Measurements from ENCODE around the gene SSBP4.
A peak's percentile ranks its signal among the peaks of the same experiment; 100 is the strongest.
"Not testable (repeated sequence)": the region's sequence is repeated elsewhere in the genome, so short reads cannot be mapped to it uniquely, and the experiment has no call there.

The SSBP4 gene

DNA sequence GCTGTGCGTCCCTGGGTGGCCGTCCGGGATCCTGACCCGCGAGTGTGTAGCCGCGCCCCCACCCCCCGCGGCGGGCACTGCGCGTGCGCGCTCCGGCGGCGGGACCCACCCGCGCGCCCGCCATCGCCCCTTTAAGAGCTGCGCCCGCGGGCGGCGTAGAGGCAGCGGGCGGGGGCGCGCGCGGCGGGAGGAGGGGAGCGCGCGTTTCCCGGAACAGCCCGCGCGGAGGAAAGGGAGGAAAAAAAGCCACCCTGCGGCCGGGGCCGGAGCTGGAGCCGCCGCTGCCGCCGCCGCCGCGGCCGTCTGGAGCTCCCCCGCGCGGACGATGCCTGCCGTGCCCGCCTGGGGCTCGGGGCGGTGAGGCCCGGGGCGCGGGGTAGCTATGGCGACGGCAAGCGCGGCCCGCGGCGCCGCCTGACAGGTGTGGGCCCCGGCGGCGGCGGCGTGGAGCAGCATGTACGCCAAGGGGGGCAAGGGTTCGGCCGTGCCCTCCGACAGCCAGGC, at the start of gene SSBP4:
Gene SSBP4 (plus strand): TSS at position 204 of the 504 bp plus-strand sequence. CDS start 251 bp downstream, at position 455.
- peak; percentile 63 for DNase-seq

DNA sequence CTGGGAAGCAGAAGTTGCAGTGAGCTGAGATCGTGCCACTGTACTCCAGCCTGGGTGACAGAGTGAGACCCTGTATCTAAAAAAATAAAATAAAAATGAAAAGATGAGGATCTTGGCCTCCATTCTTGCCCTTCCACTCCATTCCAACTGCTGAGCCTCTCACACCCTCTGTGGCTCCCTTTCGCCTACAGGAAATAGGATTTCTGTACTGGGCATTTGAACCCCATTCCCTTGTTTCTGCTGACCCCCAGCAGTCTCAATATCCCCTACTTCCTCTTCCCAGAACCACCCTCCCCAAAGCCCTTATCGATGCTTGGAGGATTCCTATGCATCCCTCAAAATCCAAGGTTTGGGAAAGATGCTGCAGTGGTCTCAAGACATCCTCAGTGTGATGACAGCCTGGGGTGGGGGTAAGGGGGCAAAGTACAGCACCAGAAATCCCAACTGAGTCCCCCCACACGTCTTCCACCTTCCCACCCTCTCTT, 45.7 kb upstream of the SSBP4 start:
- DNase-seq, result no peak

DNA sequence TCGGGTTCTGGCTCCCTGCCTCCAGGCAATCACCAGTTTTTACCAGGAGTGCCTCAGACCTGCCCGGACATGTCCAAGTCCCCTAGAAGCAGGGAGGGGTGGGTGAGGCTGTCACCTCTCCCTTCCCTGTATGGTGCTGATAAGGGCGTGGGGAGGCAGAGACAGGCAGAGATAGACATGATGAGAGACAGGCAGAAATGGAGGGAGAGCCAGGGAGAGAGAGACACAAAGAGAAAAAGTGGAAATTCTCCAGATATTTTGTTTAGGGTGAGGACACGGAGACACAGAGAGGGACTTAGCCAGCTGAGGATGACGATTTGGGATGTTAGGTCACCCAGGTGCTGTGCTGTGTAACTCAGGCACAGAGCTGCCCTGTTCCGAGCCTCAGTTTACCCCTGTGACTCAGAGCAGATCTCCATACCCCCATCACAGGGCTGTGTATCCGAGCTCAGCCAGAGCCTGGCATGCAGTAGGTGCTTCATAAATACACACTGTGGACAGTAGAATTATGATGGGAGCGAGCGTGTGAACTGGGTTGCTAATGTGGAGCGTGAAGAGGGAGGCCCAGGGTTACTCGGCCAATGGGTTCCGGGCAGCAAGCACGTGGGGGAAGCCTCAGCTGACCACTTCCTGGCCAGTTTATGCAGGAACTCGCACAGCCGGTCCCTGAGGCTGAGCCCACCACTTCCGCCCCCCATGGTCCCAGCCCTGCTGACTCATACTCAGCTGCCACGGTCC, 45.1 kb upstream of the SSBP4 start:
- DNase-seq, result peak; percentile 34

DNA sequence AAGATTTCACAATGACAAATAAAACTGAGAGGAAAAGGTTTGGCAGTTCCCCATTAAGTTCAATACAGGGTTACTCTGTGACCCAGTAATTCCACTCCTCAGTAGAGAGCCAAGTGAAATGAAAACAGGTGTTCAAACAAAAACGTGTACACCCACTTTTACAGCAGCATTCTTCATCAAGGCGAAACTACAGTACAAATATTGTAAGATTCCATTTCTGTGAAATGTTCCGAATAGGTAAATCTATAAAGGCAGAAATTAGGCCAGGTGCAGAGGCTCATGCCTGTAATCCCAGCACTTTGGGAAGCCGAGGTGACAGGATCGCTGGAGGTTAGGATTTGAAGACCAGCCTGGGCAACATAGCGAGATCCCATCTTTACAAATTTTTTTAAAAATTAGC, 42.2 kb upstream of the SSBP4 start:
- no peak for DNase-seq

DNA sequence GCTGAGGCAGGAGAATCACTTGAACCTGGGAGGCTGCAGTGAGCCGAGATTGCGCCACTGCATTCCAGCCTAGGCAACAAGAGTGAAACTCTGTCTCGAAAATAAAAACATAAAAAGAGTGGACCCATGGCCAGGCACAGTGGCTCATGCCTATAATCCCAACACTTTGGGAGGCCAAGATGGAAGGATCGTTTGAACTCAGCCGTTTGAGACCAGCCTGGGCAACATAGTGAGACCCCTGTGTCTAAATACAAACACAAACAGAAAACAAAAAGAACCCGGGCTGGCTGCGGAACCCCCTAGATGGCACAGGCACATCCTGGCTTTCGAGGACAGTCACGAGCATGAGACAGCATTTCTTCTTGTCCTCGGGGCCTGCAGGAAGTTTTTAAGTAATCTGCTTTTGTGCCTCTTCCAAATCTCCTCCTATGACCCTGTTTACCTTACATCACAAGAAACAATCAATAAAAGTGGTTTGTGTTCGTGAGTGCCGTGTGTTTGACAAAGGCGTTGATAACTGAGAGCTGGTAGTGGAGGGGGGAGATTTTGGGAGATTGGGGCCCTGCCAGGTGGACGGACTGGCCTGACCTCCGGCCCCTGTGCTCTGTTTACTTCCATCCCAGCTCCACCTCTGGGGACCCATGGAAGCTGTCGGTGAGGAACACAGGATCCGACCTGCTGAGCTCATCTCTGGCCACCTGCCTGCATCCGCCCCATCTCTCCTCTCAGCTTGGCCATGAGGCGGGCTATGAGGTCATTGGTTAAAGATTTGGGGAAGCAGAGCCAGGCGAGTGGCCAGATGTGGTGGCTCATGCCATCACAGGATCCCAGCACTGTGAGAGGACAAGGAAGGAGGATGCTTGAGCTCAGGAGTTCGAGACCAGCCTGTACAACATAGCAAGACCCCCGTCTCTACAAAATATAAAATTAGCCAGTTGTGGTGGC, 39.1 kb upstream of the SSBP4 start:
- DNase-seq, result no peak

DNA sequence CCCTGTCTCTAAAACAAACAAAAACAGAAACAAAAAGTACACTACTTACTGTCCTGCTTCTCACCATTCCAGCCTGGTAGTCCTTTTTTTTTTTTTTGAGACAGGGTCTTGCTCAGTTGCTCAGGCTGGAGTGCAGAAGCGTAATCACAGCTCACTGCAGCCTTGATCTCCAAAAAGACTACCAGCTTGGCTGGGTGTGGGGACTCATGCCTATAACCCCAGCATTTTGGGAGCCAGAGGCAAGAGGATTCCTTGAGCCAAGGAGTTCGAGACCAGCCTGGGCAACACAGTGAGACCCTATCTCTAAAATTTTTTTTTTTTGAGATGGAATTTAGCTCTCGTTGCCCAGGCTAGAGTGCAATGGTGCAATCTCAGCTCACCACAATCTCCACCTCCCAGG, 38.4 kb upstream of the SSBP4 start:
- DNase-seq, result no peak

DNA sequence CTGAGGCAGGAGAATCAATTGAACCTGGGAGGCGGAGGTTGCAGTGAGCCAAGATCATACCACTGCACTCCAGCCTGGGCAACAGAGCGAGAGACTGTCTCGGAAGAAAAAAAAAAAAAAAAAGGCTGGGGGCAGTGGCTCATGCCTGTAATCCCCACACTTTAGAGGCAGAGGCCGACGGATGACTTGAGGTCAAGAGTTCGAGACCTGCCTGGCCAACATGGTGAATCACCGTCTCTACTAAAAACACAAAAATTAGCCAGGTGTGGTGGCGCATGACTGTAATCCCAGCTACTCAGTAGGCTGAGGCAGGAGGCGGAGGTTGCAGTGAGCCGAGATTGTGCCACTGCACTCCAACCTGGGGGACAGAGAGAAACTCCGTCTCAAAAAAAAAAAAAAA, 35.6 kb upstream of the SSBP4 start:
- not testable (repeated sequence) for DNase-seq

DNA sequence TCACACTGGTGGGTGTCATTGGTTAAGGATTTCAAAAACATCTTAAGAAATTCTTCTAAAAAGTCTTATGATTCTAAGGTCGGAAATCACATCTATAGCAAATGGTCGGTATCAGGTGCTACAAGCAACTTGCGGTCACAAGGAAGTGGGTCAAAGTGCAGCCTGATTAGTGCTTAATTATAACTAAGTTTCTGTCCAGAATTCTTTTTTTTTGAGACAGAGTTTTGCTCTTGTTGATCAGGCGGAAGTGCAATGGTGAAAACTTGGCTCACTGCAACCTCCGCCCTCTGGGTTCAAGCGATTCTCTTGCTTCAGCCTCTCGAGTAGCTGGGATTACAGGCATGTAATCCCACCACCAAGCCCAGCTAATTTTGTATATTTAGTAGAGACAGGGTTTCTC, 34.4 kb upstream of the SSBP4 start:
- no peak for DNase-seq

DNA sequence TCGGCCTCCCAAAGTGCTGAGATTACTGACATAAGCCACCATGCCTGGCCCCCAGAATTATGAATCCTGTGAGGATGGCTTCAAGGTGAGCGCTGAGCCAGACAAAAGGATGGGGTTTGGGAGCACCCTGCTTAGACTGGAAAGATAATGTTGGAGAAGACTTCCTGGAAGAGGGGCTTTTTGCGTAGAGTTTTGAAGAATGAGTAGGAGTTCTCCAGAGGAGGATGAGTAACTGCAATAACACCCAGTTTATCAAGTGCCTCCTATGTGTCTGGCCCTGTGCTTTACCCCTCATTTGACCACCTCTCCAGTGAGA, 33.9 kb upstream of the SSBP4 start:
- DNase-seq, result no peak

DNA sequence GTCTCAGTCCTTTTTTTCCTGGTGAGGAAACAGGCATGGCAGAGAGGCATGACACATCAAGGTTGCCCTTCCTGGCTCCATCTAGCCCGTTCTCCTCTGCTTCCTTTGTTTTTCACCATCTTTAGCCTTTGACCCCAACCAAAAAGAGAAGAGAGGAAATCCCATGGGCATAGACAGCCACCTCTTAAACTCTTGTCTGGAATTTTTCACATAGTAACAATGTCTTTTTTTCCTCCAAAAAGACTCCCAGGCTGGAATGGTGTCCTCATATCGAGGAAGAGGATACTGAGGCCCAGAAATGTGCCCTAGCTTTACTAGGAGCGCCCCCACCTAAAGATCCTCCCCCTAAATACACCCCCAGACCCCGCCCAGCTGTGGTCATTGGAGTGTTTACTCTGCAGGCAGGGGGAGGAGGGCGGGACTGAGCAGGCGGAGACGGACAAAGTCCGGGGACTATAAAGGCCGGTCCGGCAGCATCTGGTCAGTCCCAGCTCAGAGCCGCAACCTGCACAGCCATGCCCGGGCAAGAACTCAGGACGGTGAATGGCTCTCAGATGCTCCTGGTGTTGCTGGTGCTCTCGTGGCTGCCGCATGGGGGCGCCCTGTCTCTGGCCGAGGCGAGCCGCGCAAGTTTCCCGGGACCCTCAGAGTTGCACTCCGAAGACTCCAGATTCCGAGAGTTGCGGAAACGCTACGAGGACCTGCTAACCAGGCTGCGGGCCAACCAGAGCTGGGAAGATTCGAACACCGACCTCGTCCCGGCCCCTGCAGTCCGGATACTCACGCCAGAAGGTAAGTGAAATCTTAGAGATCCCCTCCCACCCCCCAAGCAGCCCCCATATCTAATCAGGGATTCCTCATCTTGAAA, 33.3 kb upstream of the SSBP4 start, which contains the start of gene GDF15:
Gene GDF15 (plus strand): TSS at position 484 of the 868 bp plus-strand sequence. CDS start 32 bp downstream, at position 516.
- no peak for DNase-seq

DNA sequence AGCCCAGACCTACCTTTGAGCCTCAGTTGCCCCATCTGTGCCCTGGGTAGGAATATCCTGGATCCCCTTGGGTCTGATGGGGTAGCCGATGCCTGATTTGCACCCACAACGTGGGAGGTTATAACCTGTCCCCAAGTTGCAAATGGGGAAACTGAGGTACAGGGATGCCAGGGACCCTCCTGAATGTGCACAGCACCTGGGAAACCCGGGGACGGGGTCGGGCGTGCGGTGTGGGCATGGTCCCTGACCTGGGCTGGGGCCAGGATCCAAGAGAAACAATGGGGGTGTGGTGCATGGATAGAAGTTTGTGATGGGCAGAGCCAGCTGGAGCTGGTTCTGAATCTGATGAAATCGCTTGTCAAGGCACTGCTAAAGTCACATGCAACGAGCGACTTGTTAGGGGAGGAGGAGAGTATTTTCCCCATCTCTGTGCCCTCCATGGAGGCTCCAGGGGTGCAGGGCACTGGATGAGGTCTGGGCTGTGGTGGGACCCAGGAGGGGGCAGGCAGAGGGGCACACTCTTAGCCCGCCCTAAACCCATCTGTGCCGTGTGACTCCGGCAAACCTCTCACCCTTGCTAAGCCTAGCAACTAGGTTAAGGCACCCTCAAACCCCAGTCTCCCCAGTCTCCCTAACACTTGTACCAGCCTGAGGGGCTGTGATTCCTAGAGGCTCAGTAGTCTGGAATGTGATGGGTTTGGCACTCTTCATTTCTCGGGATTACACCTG, 32.5 kb upstream of the SSBP4 start:
- no peak for DNase-seq

DNA sequence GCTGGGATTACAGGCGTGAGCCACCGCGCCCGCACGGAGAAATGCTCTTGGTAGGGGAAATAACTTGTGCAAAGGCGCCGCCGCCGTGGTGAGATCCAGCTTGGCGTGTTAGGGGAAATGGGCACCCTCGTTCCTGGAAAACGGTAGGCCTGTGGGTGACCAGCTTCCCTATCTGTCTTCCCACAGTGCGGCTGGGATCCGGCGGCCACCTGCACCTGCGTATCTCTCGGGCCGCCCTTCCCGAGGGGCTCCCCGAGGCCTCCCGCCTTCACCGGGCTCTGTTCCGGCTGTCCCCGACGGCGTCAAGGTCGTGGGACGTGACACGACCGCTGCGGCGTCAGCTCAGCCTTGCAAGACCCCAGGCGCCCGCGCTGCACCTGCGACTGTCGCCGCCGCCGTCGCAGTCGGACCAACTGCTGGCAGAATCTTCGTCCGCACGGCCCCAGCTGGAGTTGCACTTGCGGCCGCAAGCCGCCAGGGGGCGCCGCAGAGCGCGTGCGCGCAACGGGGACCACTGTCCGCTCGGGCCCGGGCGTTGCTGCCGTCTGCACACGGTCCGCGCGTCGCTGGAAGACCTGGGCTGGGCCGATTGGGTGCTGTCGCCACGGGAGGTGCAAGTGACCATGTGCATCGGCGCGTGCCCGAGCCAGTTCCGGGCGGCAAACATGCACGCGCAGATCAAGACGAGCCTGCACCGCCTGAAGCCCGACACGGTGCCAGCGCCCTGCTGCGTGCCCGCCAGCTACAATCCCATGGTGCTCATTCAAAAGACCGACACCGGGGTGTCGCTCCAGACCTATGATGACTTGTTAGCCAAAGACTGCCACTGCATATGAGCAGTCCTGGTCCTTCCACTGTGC, 30.9 kb upstream of the SSBP4 start:
- DNase-seq, result peak; percentile 78

DNA sequence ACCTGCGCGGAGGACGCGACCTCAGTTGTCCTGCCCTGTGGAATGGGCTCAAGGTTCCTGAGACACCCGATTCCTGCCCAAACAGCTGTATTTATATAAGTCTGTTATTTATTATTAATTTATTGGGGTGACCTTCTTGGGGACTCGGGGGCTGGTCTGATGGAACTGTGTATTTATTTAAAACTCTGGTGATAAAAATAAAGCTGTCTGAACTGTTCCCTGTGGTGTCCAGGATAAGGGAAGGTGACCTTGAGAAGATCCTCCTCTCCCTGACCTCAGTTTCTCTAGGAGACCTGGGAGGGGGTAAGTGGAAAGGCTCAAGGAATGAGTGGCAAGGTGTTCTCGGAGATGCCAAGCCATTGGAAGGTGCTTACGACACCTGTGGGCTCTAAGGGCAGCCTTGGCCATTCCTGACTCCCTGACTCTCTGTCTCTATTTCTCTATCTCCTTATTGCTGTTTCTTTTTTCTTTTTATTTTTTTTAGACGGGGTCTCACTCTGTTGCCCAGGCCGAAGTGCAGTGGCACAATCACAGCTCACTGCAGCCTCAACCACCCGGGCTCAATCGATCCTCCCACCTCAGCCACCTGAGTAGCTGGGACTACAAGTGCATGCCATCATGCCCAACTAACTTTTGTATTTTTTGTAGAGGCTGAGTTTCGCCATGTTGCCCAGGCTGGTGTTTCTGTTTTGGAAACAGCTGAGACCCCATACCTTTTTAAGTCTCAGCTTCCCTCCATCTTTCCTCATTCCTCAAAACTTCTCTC, 30.1 kb upstream of the SSBP4 start:
- no peak for DNase-seq

DNA sequence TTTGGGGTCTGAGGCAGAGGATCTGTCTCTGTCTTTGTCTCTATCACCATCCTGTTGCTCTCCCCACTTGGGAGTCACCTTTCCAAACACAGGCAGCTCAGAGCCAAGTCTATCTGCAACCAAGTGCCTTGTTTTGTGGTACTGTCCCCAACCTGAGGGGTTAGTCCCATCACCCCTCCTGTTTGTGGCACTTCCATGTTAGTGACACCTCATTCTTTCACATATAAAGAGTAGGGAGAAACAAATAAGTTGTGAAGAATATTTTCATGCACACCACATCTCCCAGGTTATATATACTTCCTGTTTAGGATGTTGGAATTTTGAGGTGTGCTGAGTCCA, 29.5 kb upstream of the SSBP4 start:
- no peak for DNase-seq

DNA sequence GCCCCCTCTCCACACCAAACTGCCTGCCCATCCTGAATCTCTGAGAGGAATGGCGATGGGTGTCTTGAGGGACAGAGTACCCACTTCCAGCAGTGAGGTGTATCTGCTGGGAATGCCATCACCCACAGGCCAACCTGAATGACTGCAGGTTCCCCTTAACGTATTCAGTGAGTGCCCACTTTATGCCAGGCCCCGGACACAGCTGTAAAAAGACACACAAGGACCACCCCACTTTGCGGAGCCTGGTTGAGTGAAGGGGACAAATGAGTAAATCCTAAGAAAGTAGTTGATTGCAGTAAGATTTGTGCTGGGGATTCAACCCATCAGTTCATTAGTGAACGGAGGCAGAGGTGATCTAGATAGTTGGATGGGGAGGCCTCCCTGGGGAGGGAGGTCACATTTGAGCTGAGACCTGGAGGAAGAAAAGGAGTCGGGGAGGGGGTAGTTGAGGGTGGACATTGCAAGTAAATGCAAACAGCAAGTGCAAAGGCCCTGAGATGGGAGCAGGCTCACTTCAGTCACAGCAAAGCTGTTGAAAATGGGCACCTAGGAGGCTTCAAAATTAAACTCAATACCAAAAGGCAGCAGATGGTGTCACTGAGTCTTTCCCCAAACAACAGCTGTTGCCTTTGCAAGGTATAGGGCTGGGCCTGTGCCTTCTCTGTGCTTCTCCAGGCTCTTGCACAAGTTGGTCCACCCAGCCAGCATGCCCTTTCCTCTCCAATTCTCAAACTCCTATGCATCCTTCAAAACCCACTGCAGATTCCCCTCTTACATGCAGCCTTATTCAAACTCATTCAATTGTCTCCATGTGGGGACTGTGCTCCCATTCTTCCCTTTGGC, 28.9 kb upstream of the SSBP4 start:
- DNase-seq, result no peak

DNA sequence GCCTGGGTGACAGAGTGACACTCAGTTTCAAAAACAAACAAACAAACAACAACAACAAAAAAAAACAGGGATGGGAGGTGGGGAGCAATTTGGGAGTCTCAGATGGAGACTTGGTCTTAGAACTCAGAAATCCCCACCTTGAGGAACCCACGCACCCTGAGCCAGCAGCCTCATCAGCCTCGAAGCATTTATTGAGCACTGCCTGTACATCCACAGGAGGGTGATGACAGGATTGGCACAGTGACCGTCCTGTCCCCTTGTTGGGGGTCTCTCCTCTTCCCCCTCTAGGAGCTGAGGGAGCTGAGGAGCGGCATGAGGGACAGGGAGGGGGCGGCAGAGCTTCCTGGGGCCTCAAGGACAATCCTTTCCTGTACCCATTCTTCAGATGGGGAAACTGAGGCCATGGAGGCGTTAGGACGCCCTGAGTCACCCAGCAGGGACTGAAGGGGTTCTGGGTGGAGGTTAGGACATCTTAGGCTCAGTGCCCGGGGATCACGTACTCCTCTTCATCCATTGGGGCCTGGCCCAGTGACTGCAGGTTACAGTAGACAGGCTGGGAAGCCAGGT, 27.6 kb upstream of the SSBP4 start:
- DNase-seq, result no peak

DNA sequence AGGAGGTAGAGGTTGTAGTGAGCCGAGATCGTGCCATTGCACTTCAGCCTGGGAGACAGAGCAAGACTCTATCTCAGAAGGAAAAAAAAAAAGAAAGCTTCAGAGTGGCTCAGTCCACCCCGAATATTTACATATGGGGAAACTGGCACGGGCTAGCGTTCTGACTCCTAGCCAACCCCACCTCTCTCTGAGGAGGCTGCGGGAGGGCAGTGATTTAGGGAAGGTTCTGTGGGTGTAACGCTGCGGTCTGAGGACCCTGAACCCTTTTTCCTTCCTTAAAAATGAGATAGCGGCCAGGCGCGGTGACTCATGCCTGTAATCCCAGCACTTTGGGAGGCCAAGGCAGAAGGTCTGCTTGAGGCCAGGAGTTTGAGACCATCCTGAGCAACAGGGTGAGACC, 26.8 kb upstream of the SSBP4 start:
- DNase-seq, result peak; percentile 4

DNA sequence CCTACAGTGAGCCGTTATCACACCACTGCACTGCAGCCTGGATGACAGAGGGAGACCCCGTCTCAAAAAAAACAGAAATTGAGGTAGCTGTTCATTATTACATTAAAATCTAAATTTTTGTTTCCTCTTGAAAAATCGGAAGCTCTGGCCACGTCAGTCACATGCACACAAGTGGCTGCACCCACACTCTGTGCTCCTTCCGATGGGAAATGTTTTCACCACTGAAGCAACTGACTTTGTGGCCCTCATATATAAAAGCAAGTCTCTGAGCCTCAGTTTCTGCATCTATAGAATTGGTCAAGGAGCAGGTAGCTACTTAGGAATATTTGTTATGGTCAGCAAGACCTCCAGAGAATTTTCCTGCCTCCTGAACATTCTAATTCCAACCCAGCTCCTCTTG, 26.3 kb upstream of the SSBP4 start:
- no peak for DNase-seq

DNA sequence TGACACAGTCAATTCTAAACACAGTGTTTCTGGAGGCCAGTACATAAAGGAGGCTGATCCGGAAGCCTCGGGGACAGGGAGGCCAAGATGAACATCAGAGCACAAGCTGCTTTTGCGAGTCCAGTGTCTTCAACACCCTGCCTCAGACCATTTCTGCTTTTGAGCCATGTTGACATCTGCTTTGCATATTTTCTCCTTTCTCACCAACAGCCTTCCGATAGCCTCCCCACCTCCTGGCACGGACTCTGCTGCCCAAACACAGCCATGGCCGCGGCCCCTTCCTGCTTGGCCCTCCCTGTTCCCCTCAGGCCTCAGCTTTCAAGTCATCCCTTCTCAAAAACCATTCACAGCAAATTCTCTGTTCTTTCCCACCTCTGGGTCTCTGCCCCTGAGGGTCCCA, 25.4 kb upstream of the SSBP4 start:
- peak; percentile 3 for DNase-seq
